ENCODE results near the gene BNC2. TPM values are rescaled to one million over a fixed set of nuclear protein-coding genes. Genes with fewer than 3 reads are reported as not detected.

Gene BNC2
- total and polyA plus RNA-seq, 2 of the 4 experiments (the other 2 are of a cell fraction) = 15.5 to 45.2 TPM

DNA sequence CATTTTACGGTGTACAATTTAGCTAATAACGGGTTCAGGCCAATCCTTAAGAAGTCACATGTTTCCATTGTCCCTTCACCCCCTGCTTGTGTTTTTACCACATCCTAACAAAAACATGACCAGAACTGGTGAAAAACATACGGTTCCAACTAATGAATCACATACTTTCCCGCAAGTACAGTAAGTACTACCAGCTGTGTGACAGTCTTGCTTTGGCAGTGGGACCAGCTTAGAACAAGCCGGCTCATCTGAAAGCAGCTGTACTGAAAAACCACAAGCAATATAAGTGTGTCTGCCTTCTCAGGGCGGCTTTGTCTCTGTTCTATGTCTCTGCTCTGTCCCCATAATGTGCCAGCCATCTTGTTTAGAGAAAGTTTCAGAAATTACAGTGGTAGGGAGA is 242.5 kb downstream of the BNC2 start:
- Histone ChIP-seq H4K5ac (ENCODE audit: low read depth, low read length) (peak overlapping the region; percentile 80), H3K4me3 (ENCODE audit: insufficient read depth, low read depth, low read length) (peak overlapping the region; percentile 11; the same call in 1 of the 2 replicates), H2AFZ (replicated peaks; ENCODE audit: low read length, poor library complexity) (peak overlapping the region; percentile 16), H3K9me3 (ENCODE audit: control insufficient read depth, insufficient read depth, low read length) (no peaks in the 10 kb centered on the region), H2BK20ac (ENCODE audit: low read depth, low read length) (peak overlapping the region; percentile 30), H2BK120ac (ENCODE audit: low read depth, low read length) (peak overlapping the region; percentile 70), H3K9ac (ENCODE audit: low read depth, low read length) (peak overlapping the region; percentile 64), H3K18ac (ENCODE audit: low read depth, low read length) (peak overlapping the region; percentile 88; the same call in 1 of the 2 replicates), H3K14ac (replicated peaks; ENCODE audit: low read depth, low read length) (peak overlapping the region; percentile 35), H3K79me1 (ENCODE audit: low read depth in 1 of 2, low read length in 2 of 2) (peaks cover 28 to 61% of the 10 kb centered on the region in 2 experiments), H2BK15ac (ENCODE audit: low read depth, low read length) (peak overlapping the region; percentile 42; the same call in 2 of the 3 replicates), H3K27me3 (ENCODE audit: control insufficient read depth, insufficient read depth, low read length) (no peaks in the 10 kb centered on the region), H3K9me1 (ENCODE audit: insufficient read depth, low read length) (peaks cover 6% of the 10 kb centered on the region), H2AK5ac (ENCODE audit: low read depth, low read length) (peak overlapping the region; percentile 12; the same call in 1 of the 2 replicates), H3K4me2 (ENCODE audit: low read depth, low read length) (peak overlapping the region; percentile 85), H3K56ac (ENCODE audit: extremely low read depth, insufficient read depth, low read length) (peak overlapping the region; percentile 58; the same call in 1 of the 2 replicates), H3K4me1 (ENCODE audit: control insufficient read depth, insufficient read depth, low read length) (peaks cover 26% of the 10 kb centered on the region), H3K4ac (ENCODE audit: low read depth, low read length) (peak overlapping the region; percentile 69; the same call in 1 of the 2 replicates), H4K20me1 (ENCODE audit: insufficient read depth, low read length) (no peaks in the 10 kb centered on the region), H4K91ac (ENCODE audit: insufficient read depth, low read depth, low read length) (peak overlapping the region; percentile 59; the same call in 1 of the 2 replicates), H2AK9ac (replicated peaks; ENCODE audit: low read depth, low read length, poor library complexity) (no peak overlapping the region), H3K36me3 (ENCODE audit: control insufficient read depth, insufficient read depth, low read length) (no peaks in the 10 kb centered on the region), H2BK5ac (ENCODE audit: low read depth, low read length, poor library complexity, severe bottlenecking) (peak overlapping the region; percentile 79), H4K8ac (ENCODE audit: low read depth in 2 of 2, low read length in 2 of 2) (peak overlapping the region; percentile 7 to 89; a peak in 3 of 4 replicates), H3K27ac (ENCODE audit: insufficient read depth, low read length) (peak overlapping the region; percentile 91), H3K23ac (ENCODE audit: low read depth, low read length) (peak overlapping the region; percentile 40; the same call in 1 of the 2 replicates)
- in situ Hi-C loops (cut with MboI; ENCODE audit: low sequenced_read_pairs) = loop anchor here (25.0 kb wide), 1 partner anchor 834 kb away; no protein-coding TSS in a partner anchor
- WGBS, 2 experiments (ENCODE audit: extremely low coverage in 2 of 2, insufficient read length in 1 of 2) = 0% methylated on average over 5 of the region's 6 CpGs; no CpG with 5 or more reads in 1 of the 2 experiments
- CTCF ChIA-PET = no interaction called here
- peak; percentile 31; the same call in 1 of the 2 replicates for TF ChIP-seq USF2 (IDR thresholded peaks at IDR 0.05; ENCODE audit: low read depth, low read length)
- TF ChIP-seq BHLHE40 (IDR thresholded peaks at IDR 0.05; ENCODE audit: low read depth, low read length) = peak; percentile 55
- peak; percentile 4; the same call in 1 of the 2 replicates for TF ChIP-seq MAFK (IDR thresholded peaks at IDR 0.05; ENCODE audit: low read depth, low read length)
- TF ChIP-seq CTCF (conservative IDR thresholded peaks at IDR 0.05; ENCODE audit: low read depth, low read length) = no peak
- BruUV-seq (replicated peaks) = no TSS peak
- ATAC-seq (ENCODE audit: low read depth) = peak; percentile 69
- dilution Hi-C loops (cut with HindIII; ENCODE audit: low sequenced_read_pairs, unreplicated experiment) = no loop called here
- DNase-seq = peak; percentile 96
- intact Hi-C loops (cut with micrococcal nuclease) = loop anchor here (5.0 to 10.0 kb wide), 5 partner anchors 79 to 433 kb away; no protein-coding TSS in a partner anchor
- POLR2A ChIA-PET (ENCODE audit: unreplicated experiment) = interaction anchor here (0.5 to 1.0 kb wide), 2 partner anchors 100 to 589 kb away, joined by 3 to 4 read pairs; no protein-coding TSS in a partner anchor
